Hypothalamus (tissue), 51 donors: Measurements from ENCODE around the gene TMTC2.

Experiments used
- DNase-seq, 51 donors: peaks; one replicate each; lab custom pipeline; 2025; lab: John Stamatoyannopoulos, UW

Gene TMTC2

GRCh38 chr12:82686168-82687020 lies at the start of gene TMTC2:
Gene TMTC2 (plus strand): TSS chr12:82686906.
- peak; percentile 68 to 99 (median 95) for DNase-seq

DNA sequence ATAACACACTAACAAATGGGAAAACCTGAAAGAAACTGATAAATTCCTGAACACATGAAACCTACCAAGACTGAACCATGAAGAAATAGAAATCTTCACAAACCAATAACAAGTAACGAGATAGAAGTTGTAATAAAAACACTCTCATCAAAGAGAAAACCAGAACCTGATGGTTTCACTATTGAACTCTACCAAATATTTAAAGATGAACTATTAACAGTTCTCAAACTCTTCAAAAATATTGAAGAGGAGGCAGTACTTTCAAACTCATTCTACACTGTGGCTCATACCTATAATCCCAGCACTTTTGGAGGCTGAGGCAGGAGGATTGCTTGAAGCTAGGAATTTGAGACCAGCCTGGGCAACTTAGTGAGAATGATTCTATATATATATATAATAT lies 48.4 kb upstream of the TMTC2 start:
- no peak for DNase-seq

DNA sequence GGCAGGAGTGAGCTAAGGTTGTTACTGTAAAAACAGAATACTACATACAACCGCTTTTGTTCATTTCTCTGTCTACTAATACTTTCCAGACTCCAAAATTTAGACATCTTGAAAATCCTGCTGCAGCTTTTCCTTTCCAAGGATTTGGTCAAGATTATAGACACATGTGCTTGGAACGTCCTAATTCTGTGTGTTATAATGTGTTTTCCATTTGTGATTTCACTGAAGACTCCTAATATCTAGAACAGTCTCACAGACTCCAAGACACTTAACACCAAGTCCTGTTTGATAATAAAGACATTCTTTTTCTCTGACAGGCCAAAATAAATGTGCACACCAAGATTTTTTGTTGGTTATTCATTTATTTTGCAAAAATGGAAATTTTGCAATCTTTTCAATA lies 41.8 kb upstream of the TMTC2 start:
- no peak for DNase-seq

- DNase-seq = no peak
These were observed 41.3 kb upstream of the TMTC2 start for GRCh38 chr12:82645414-82645813.

DNA sequence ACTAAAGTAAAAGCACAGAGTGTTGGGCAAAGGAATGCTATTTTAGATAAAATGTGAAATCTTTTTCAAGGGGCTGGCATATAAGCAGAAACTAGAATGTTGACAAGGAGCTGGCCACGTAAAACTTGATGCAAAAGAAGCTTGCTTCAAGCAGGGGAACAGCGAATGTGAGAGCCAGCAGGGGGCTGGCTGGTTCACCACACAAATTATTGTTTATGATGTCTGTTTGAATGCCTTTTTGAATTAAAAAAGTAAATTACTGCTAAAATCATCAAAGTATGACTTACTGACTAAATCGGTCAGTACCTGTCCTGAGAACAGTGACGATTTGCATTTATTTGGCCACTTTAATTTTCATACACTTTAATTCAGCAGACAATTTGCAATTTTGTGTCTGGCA lies 38.9 kb upstream of the TMTC2 start:
- peak in 2 of 51 donors; percentile 6 to 8 for DNase-seq

DNA sequence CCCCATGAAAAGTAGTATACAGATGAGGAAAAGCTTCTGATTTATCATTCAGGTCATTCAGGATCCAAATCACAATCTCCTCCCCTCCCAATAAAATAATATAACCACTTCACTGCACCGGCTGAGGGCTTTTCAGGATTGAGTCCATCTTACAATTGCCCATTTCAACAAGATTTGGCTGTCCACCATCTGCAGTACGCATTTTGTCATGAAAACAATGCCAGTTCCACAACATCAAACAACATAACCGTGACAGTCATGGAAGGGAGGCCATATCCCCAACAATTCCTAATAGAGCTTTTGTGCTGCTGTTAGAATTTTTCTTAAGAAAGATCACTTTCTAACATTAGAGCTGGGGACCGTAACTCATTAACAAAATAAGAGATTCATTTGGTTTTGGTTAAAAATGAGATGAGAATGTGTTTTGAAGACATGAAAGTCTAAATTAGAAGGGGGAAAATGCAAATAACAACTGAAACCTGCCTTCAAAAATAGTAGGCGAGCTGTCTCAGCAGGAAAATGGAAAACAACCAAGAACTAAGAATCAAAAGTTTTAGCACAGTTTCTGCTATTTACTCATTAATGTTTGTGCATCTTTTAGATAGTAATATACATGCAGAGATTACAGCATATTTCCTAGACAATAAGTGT lies 38.3 kb upstream of the TMTC2 start:
- DNase-seq = peak in 1 of 51 donors; percentile 14

DNA sequence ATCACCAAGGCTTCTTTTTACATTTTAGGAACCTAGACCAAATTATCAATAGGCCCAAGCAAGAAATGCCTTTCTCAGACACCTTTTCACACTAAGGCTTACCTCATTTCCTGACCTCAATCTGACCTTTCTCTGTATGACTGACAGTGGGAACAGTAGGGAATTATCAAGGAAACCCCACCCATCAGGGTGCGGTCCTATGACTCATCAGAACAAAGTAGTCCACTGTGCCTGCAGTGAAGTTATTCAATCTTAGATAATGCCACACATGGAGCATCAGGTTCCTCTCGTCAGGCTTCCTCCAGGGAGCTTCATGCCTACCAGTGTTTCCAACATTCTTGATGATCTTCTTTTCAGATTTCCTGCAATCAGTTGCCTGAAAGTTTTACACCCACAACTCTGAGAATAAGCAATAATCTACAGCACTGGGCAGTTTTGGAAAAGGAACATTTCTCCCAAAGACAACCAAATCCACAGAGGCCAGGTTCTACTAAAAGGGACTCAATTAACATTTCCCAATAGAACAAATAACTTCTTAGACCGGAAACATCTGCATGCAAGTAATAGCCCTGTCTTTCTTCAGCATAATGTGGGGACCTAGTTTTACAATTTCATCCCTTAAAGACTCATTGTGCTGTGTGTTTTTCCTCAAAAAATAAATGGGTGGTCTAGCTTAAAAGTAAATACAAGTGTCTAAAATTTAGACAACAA lies 35.9 kb upstream of the TMTC2 start:
- no peak for DNase-seq

DNA sequence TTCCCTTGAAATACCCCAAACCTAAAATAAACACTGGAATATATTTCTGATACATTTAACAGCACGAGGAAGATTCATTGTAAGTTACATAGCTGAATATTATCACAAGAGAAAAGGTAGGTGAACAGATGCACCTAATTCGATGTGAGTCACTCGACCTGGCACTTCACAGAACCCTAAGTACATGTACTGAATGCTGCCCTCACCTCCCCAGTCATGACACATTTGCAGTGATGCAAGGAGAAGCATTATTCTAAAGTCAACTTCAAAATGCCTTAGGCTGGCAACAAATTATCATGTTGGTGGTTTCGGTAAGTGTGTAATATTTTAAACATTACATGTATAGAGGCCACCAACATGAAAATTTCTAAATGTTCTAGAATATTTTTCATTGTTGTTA lies 35.2 kb upstream of the TMTC2 start:
- no peak for DNase-seq

DNA sequence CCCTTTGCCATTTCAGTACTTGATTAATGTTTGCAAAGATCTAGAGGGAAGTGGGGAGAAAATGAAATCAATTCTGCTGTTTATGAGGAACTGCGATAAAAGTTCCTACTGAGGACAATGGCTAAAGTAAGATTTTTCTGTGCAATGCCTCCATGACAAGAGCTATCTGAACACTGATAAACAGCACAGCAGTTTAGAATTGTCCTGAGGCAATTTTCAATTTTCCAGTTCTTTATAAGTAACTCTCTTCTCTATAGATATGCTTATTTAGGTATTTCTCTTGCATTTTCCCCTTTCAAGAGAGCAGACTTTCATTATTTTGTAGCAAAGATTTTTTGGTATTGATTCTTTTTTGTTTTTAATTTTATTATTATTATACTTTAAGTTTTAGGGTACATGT lies 34.6 kb upstream of the TMTC2 start:
- DNase-seq = no peak

GRCh38 chr12:82655751-82656150 lies 31.0 kb upstream of the TMTC2 start:
- no peak for DNase-seq

- DNase-seq = no peak
These were observed 27.1 kb upstream of the TMTC2 start for GRCh38 chr12:82659343-82660207.

GRCh38 chr12:82660541-82661325 lies 26.0 kb upstream of the TMTC2 start:
- DNase-seq = no peak

DNA sequence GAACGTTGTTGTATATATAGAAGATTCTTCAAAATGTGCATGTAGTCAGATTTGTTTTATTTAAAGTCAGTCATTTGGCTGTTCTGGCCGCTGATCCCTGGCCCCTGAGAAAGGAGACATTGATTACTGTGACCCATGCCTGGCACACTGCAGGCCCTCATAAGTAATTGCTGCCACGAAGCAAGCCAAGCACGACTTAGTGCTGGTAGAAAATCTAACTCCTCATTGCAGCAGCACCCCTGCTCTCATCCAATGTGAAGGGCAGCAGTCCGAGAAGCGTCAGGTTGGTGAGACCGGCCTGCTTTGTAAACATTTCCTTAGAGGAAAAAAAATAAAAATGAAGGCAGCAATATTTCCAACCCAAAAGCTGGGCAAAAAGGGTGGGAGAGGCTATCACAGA lies 22.8 kb upstream of the TMTC2 start:
- DNase-seq = peak in 1 of 51 donors; percentile 7

DNA sequence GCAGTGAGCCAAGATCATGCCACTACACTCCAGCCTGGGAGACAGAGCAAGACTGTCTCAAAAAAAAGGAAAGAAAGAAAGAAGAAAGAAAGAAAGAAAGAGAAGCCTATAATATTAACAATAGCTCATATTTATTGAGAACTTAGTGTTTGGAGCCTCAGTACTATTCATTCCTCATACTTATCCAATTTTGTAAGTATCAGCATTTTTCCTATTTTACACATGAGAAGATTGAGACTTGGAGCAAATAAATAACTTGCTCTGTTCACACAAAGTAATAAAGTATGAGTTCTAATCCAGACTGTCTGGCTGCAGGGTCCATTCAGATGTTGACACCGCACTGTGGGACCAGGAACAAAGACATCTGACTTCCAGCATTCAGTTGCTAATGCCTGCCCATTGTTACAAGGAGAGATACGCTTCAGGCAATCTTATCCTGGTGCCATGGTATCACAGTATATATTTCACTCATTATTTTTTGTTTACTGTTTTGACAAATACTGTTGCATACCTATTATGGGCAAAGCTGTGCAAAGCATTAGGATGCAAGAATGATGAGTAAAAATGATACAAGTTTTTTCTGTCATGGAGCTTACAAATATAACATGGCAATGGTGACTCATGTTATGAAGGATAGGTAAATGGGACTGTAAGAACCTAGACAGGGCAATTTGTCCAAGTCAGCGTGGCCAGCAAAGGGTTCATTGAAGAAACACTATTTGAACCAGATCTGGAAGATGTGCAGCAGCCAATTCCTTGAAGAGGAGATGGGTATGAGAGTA lies 21.4 kb upstream of the TMTC2 start:
- DNase-seq = no peak

DNA sequence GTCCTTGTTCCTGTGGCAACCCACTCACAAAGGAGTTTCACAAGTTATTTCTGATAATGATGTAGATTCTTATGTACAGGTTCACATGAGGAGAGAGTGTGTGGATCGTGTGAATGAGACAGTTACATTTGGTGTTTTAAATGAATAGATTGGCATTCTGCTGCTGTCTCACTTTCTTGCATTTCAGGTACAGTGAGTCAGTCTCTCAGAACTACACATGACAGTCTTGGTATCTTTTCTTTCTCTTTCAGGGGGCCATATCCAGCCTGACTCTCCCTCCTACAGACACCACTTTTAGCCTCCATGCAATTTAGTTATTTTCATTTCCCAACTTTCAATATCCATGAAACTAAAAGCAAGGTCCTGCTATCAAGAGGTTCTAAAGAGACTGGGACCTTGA lies 19.9 kb upstream of the TMTC2 start:
- no peak for DNase-seq

GRCh38 chr12:82671673-82672195 lies 15.0 kb upstream of the TMTC2 start:
- no peak for DNase-seq

DNA sequence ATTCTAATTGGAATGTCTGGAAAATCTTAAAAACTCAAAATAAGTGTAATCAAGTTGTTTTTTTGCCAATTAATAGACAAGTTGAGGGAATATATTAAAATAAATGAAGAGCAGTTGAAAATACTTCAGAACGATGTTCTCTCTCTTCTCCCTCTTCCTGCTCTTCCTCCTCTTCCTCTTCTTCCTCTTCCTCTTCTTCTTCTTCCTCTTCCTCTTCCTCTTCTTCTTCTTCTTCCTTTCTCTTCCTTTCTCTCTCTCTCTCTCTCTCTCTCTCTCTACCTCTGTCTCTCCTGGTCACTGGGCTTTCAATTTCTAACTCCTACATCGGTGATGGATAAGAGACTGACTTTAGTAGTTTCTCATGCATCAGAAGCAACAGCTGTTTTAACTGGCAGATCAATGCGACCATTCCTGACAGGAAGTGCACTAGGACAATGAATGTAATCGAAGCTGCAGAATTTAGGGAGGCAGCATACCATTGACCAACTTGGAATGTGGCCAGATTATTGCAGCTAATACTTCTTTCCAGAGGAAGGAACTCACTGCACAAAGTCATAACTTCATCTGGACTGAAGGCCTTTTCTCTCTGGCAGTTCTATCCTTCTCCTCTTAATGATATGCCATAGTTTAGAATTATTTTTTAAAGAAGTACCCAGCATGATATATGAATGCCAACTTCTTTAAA lies 13.8 kb upstream of the TMTC2 start:
- no peak for DNase-seq

- DNase-seq = no peak
These were observed 13.0 kb upstream of the TMTC2 start for GRCh38 chr12:82673698-82674097.
